ENCODE data around the gene DNLZ.

DNLZ gene

GRCh38 chr9:136368190-136368589 is 4.6 kb upstream of the DNLZ start:
- no peaks in the 10 kb centered on the region; the same call in 1 of the 2 replicates for H3K36me3 ChIP-seq (ENCODE audit: control insufficient read depth, insufficient read depth, low read length)
- no peak for TF ChIP-seq CTCF (IDR thresholded peaks at IDR 0.05; ENCODE audit: insufficient read depth, low read length, poor library complexity, severe bottlenecking)
- no peaks in the 10 kb centered on the region for H3K27me3 ChIP-seq (replicated peaks; ENCODE audit: control insufficient read depth, insufficient read depth, low read length)
- no peak overlapping the region for H3K4me3 ChIP-seq (replicated peaks; ENCODE audit: low read depth, low read length)
- no peak for DNase-seq (ENCODE audit: extremely low read depth, insufficient read length)

GRCh38 chr9:136367296-136368145 is 4.0 kb upstream of the DNLZ start:
- DNase-seq (ENCODE audit: extremely low read depth, insufficient read length), result no peak
- TF ChIP-seq CTCF (IDR thresholded peaks at IDR 0.05; ENCODE audit: insufficient read depth, low read length, poor library complexity, severe bottlenecking), result no peak
- Histone ChIP-seq H3K27me3 (replicated peaks; ENCODE audit: control insufficient read depth, insufficient read depth, low read length) (no peaks in the 10 kb centered on the region), H3K36me3 (ENCODE audit: control insufficient read depth, insufficient read depth, low read length) (no peaks in the 10 kb centered on the region; the same call in 1 of the 2 replicates), H3K4me3 (replicated peaks; ENCODE audit: low read depth, low read length) (no peak overlapping the region)

- no peak for DNase-seq (ENCODE audit: extremely low read depth, insufficient read length)
- H3K27me3 ChIP-seq (replicated peaks; ENCODE audit: control insufficient read depth, insufficient read depth, low read length), result no peaks in the 10 kb centered on the region
- H3K4me3 ChIP-seq (replicated peaks; ENCODE audit: low read depth, low read length), result no peak overlapping the region
- TF ChIP-seq CTCF (IDR thresholded peaks at IDR 0.05; ENCODE audit: insufficient read depth, low read length, poor library complexity, severe bottlenecking), result no peak
- no peaks in the 10 kb centered on the region; the same call in 1 of the 2 replicates for H3K36me3 ChIP-seq (ENCODE audit: control insufficient read depth, insufficient read depth, low read length)
Measured at GRCh38 chr9:136366826-136367225, 3.3 kb upstream of the DNLZ start.

GRCh38 chr9:136365775-136366222 is 2.3 kb upstream of the DNLZ start:
- no peaks in the 10 kb centered on the region; the same call in 1 of the 2 replicates for H3K36me3 ChIP-seq (ENCODE audit: control insufficient read depth, insufficient read depth, low read length)
- DNase-seq (ENCODE audit: extremely low read depth, insufficient read length), result no peak
- H3K27me3 ChIP-seq (replicated peaks; ENCODE audit: control insufficient read depth, insufficient read depth, low read length), result no peaks in the 10 kb centered on the region
- no peak for TF ChIP-seq CTCF (IDR thresholded peaks at IDR 0.05; ENCODE audit: insufficient read depth, low read length, poor library complexity, severe bottlenecking)
- no peak overlapping the region for H3K4me3 ChIP-seq (replicated peaks; ENCODE audit: low read depth, low read length)

GRCh38 chr9:136364942-136365774 is 1.6 kb upstream of the DNLZ start:
- TF ChIP-seq CTCF (IDR thresholded peaks at IDR 0.05; ENCODE audit: insufficient read depth, low read length, poor library complexity, severe bottlenecking), result no peak
- H3K4me3 ChIP-seq (replicated peaks; ENCODE audit: low read depth, low read length), result no peak overlapping the region
- DNase-seq (ENCODE audit: extremely low read depth, insufficient read length), result no peak
- H3K27me3 ChIP-seq (replicated peaks; ENCODE audit: control insufficient read depth, insufficient read depth, low read length), result no peaks in the 10 kb centered on the region
- H3K36me3 ChIP-seq (ENCODE audit: control insufficient read depth, insufficient read depth, low read length), result no peaks in the 10 kb centered on the region; the same call in 1 of the 2 replicates

All from GM06990 (cell line).